Fibroblast of upper back skin (primary cell): ENCODE results near the gene ZCCHC9.

Source experiments
- DNase-seq: peaks from one replicate; pipeline ENCODE4 v3.0.0-alpha.2; 2013

The ZCCHC9 gene

GRCh38 chr5:81359881-81360280, 58.5 kb downstream of the ZCCHC9 start:
- no peak for DNase-seq

GRCh38 chr5:81360640-81361039, 59.3 kb downstream of the ZCCHC9 start:
- DNase-seq: no peak

GRCh38 chr5:81361600-81361999, 60.2 kb downstream of the ZCCHC9 start:
- no peak for DNase-seq
